ENCODE data around the gene ZNF365.
A peak's percentile ranks its signal among the peaks of the same experiment; 100 is the strongest.

Gene ZNF365

DNA sequence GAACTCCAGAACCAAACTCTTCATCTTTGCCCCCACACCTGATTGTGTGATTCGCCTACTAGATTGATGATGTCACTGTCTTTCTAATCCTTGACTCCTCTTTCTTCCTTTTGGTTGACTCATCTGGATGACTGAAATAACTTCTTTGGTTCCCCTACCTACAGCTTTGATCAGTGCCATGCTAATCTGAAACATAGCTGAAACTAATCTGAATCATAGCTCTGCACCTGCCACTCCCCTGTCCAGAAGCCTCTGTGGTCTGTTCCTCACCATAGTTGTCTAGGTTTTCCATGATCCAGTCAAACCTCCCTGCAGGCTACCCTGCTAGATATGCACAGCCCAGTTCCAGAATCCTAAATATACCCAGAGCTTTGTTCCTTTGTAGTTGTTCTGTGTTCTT lies 51.9 kb downstream of the ZNF365 start:
- DNase-seq = no peak

DNA sequence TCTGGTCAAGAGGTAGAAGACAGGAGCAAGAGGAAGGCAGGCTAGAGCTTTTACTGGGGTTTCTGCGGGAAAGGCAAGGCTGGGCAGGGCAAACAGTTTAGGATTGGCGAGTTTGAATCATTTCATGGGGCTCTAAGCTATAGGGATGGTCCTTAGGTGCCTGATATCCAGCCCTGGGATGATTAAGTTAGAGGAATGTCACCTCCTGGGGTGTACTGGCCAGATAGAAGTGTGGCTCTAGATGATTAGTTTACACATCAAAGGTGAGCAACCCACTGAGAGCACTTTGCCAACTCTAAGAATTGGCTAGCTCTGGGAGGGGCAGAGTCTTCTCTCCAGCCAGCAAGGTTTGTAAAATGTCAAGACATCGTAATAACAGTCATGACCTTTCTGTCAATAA lies 52.4 kb downstream of the ZNF365 start:
- DNase-seq = no peak

DNA sequence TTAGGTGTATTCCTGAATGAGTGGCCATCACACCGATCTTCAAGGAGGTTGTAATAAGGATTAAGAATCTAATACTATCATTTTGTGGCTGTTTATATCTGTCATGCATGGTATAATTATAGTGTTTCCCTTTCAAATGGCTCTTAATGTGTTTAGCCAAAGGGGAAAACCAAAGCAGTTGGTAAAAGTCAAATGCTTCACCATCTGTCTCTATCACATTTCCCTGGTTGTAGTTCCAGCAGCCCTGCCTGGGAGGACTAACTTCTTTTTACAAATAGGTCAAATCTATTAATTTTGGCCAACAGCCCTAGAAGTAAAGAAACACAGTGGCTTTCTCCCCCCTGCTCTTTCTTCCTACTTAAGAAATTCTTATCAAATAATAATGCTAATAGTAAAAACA lies 56.7 kb downstream of the ZNF365 start:
- no peak for DNase-seq

DNA sequence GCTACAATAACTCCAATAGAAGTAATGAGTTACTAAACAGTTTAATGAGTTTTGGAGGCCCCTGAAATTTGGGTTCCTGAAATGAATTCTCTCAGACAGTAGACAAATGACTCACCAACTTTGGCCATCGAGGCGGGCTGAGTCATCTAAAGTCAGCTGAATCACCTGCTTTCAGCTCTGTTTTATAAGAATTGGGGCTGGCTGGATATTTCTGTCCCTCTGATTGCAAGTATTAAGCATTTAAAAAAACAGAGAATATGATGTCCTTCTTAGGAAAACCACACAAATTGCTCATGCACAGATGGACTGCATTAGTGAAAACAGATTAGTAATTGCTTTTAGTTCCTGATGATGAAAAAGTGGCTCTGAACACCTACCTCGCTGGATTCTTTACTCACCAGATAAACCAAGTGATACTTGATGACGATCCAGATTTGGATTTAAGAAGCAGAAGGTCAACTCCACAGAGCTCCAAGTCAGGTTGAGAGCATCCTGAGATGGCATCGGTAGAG lies 59.1 kb downstream of the ZNF365 start:
- no peak for DNase-seq

DNA sequence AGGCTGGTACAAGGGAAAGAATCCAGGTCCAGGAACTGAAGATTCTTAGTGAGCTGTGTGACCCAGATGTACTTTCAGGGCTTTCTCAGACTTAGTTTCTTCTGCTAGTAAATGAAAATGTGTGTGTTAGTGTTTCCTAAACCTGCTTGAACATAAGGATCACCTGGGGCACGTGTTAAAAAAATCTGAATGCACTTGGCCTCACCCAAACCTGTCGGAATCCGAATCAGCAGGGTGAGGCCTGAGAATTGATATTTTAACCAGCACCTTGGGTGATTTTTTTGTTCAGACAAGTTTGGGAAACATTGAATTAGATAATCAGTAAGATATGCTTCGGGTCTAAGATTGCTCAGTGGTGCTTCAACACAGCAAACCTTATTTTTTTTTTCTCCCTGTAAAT lies 59.7 kb downstream of the ZNF365 start:
- DNase-seq = no peak

DNA sequence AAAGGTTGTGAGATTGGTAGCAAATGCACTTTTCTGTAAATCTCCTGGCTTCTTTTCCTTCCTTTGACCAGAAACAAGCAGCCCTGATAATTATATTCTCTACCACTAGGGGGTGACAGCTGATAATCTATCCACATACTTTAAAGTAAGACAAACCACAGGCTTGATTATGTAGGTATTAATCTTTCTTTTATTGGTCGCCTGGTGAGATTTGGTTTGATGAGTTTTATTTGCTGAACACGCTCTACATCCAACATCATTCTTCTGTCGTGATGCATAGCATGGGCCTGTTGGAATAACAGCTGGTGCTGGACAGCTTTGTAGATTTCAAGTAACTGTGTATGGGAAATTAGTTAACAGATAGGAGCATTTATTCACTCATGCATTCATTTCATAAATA lies 63.5 kb downstream of the ZNF365 start:
- peak; percentile 1 for DNase-seq

DNA sequence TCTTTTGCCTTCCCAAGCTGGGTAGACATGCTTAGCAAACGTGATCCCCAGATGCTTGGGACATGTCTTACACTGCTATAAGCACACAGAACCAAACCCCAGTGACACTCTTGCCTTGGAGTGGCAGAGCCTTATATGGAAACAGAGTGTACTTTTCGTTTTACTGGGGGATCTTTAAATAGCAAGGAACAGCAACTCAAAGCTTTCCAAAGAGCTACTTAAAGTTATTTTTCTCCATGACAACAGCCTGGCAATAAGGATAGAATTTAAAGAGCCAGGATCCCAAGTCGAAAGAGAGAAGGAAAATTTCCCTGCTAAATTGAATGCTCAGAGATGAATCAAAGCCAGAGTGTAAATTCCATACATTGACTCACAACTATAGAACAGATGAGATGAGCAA lies 67.8 kb downstream of the ZNF365 start:
- no peak for DNase-seq

DNA sequence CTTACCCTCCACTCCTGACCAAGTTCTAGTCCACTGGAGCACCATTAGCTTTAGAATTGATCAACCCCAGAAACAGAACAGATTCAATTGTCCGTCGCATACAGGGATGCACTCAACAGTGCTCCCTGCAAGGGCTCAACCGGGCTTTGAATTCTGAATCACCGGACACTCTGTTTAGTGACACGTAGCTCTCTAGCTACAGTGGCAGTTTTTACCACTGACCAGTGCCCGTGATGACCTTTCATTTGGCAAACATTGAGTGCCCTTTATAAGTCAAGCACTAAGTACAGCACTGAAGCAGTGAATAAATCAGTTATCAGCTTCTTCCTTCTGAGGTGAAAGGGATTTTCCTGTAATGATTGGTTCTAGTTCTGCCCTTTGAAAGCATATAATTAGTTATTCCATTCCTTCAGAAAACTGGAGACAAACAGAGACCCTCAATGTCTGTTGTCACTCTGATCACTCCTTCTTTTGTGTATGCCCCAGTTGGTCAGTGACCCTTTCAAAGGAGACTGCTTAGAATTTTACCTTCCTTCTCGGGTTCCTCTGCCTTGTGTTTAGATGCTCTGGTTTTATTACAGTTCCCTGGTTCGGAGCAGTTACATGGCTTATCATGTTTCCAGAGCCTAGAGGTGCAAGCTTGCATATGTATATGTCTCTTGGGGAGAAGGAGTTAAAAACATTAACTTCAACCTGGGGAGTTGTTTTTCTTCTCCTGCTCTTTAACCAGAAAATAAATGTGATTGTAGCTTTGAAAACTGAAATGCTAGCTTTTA lies 68.9 kb downstream of the ZNF365 start:
- no peak for DNase-seq

DNA sequence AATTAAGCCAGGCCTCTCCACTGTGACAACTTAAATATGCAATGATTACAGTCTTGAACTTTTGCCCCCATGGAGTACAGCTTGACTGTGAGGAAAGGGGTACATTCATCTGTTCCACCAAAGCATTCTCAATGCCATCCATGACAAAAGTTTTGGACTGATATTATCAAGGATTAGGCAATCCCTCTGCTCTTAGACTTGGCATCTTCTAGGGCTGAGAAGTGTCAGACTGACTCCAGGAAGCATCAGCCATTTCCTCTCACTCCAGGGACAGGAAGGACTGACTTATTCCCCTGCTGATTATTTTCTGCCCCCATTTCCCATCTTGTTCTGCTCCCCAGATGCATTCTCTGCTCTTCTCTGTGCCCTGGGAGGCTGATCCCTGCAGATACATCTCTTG lies 69.7 kb downstream of the ZNF365 start:
- no peak for DNase-seq

DNA sequence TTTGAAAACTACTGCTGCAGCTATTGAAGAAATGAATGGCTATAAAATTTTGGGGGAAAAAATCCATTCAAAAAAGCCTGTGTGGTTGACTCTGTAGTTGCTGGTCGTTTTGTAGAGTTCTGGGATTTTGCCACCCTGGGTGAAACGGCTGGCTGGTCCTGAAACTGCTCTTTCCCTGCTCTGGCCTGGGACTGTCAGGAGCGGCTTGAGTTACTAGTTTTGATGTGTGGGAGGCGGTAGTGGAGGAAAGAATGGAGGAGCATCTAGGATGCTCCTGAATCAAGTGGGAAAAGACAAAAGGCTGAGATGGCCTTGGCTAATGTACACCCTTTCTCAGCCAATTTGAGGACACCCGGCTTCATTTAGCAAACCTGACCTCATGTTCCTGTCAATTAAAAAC lies 72.5 kb downstream of the ZNF365 start:
- no peak for DNase-seq

DNA sequence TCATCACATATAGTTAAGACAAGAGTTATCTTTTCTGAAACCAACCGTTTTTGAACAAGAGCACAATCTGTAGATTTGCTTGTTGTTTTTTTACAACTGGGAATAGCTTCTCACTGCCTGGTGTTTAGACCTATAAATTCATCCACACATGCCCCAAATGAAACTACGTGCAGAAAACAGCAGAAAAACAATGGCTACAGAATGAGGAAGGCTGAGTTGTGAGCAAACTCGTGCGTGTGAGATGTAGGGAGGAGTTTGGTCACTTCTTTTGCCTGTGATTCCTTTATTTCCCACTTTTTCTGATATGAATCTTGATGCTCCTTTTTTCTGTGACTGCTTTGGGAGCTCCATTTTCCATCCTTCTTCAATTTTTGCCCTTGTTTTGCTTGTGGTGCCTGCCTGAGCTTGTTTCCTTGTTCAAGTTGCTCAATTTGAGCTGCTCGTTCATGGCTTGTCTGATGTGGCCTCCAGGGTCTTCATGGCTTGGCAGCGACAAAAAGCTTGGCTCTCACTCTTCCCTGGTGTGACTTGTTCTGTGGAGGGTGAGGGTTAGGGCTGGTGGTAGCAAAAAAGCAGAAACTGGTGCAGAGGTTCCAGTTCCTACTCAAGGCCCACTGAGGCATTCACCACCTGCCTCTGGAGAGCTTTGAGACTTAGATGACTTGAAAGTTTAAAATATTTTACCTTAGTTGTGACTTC lies 76.9 kb downstream of the ZNF365 start:
- no peak for DNase-seq

DNA sequence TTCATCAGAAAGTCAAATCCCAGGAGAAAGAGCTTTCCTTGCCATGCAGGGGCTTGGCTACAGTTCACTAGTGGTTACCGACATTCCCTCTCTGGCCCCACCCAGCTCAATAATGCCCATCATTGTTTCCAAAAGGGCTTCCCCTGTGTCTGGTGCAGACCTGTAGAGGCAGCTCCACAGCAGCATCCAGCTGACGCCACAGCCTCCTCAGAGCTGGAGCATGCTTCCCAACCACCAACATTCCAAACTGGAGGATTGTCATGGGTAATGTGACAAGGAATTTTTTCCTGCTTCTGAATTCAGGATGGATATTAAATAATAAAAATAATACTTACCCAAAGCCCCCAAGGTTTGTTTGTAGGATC lies 77.4 kb downstream of the ZNF365 start:
- DNase-seq = no peak
